ENCODE measurements around the gene SPPL2B.

DNA sequence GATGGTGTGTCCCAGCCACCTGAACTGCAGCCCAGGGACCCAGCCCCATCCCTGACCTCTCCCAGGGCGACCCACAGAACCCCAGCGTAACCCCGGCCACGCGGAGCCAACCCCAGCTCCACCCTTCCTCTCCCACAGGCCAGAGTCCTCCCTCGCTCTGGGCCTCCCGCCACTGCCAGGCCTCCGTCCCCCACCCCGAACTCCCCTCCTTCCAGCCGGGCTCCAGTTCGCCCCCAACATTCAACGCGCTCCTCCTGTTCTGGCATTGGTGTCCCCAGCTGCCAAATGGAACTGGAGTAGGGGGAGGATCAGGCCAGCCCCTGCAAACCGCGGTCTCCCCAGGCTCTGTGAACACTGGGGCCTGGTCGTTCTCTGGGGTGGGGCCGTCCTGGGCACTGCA lies 28.0 kb upstream of the SPPL2B start:
- TF ChIP-seq, protein P1, sequence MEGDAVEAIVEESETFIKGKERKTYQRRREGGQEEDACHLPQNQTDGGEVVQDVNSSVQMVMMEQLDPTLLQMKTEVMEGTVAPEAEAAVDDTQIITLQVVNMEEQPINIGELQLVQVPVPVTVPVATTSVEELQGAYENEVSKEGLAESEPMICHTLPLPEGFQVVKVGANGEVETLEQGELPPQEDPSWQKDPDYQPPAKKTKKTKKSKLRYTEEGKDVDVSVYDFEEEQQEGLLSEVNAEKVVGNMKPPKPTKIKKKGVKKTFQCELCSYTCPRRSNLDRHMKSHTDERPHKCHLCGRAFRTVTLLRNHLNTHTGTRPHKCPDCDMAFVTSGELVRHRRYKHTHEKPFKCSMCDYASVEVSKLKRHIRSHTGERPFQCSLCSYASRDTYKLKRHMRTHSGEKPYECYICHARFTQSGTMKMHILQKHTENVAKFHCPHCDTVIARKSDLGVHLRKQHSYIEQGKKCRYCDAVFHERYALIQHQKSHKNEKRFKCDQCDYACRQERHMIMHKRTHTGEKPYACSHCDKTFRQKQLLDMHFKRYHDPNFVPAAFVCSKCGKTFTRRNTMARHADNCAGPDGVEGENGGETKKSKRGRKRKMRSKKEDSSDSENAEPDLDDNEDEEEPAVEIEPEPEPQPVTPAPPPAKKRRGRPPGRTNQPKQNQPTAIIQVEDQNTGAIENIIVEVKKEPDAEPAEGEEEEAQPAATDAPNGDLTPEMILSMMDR (IDR thresholded peaks at IDR 0.05) = no peak
- TF ChIP-seq POLR2A (IDR thresholded peaks at IDR 0.05) (no peak), POLR2AphosphoS5 (IDR thresholded peaks at IDR 0.05) (no peak)
